GM19328 (cell line): ENCODE measurements around the gene MINK1.

Experiments used
- ATAC-seq: cut with Tn5 transposase; IDR thresholded peaks from one replicate; pipeline ENCODE4 v1.9.1; 2021; ENCODE audit warnings: mild to moderate bottlenecking, moderate library complexity; ENCODE audit not compliant: unreplicated experiment

MINK1 gene

DNA sequence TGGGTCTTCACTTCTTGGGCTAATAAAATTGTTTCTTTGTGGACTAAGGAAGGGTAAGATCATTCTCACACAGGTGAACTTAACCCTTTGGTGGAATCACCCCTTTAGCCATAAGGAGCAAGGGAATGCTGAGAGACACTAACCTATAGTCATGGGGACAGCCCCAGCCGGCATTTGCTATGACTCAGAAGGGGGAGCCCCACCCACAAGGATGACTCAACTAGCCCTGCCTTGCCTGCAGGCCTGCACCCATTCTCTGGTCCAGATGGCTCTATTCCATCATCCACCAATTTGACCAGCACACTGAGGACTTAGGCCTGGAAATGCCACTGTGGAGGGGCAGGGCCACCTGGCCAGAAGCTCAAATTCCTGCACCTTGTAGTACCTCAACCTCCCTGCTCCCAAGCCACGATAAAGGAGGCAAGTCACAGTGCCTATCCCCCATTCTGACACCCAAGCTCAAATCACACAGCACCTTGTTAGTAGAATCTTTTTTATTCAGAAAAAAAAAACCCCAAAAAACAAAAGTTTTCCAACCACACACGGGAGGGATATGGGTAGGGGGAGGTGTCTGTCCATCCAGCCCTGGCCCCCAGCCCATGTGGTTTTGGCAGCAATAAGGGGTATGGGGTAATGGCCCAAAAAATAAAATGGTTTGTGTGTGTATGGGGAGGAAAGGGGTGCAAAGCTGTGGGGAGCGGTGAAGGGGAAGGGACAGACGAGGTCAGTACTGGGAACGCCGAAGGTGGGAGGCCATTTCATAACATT lies 112.2 kb downstream of the MINK1 start:
- ATAC-seq, result no peak

DNA sequence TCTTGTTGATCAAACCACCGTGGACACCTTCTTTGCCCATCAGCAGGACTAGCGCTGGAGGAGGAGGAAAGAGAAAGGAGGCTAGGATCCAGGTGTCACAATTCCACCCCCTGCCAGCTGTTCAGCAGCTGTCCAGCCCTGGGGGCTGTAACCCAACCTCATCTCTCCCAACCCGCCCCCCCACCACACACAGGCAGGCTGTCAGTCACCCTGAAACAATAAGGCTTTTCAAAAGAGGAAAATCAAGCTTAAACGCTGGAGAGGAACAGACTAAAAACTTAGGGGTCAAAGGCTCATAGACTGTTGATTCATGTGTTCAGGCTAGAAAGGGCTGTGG lies 112.8 kb downstream of the MINK1 start:
- ATAC-seq, result no peak

DNA sequence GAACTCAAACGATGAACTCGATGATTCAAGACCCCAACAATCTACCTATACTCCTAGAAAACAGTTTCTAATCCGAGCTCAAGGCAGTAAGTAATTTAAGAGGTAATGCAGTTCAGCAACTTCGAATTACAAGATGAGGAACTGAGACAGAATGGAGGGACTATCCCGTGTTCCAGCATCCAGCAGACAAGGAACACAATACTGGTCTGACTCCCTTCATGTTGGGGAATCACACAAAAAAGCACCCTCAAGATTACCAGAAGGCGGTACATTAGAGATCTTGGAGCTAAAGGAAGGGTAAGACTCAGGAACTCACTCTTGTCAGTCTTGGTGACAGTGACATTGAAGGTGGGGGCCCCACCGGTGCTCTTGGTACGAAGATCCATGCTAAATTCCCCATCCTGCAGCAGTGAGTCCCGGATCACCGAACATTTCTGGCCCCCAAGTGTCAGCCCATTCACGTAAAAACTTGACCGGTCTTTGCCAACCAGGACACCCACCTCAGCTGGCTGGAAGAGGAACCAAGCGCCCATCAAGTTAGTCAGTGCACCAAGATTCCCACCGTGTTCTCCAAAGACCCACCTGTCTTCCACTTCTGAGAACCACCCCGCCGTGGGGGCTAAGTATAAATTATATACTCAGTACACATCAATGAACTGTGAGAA lies 113.3 kb downstream of the MINK1 start:
- ATAC-seq, result no peak

DNA sequence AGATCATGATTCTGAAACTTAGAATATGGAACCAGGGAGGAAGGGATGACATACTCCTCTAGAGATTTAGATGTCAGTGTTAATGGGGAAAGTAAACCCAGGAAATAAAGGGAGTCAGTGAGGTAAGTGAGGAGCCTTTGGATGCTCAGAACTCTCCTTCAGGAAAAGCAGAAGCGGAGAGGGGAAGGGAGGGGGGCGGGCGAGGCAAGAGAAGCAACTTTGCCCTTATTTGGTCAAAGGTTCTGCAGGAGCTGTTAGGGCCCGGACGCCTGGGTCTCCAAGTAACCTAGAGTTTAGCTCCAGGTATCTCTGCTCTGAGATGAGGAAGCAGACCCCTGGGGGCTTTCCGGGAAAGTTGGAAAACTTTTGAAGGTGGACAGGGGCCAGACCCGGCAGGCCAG lies 113.9 kb downstream of the MINK1 start:
- ATAC-seq, result no peak
